IPS-NIHi11 (cell line): ENCODE data around the gene LRRC61.

Experiments used
- DNase-seq: peaks from one replicate; pipeline ENCODE4 v3.0.0; 2012; ENCODE audit warnings: mixed read lengths, low spot score

LRRC61 gene

DNA sequence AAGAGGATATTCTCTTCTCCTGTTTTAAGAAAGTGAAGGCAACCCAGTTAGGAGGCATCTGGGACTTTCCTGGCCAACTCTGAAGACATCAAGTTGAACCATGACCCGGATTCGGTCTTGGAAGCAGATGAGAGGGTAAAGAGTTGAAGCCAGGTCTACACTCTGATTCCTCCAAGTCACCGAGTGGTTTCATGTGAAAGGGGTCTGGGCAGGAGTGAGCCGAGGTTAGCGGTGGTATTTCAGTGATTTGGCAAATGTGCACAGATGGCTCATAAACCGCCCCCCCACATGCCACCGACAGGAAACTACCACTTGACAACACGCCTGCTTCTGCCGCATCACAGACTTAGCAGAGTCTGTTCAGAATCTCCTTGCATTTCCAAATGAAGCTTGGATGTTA is 34.1 kb downstream of the LRRC61 start:
- no peak for DNase-seq

- DNase-seq, result no peak
Measured at GRCh38 chr7:150357771-150358427, 34.7 kb downstream of the LRRC61 start.

DNA sequence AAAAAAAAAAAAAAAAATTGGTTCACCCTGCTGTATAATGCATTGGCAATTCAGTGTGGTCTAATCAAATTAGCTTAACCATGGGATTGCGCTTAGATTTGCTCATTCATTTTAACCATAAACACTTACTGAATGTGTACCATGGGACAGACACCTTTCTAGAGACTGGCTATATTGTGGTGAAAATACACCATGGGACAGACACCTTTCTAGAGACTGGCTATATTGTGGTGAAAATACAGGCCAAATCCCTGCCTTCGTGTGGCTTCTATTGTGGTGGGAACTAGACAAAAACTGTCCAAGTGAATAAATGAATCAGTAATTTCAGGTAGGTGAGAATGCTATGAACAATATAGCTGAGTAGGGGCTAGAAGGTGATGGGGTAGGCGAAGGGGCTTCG is 35.3 kb downstream of the LRRC61 start:
- DNase-seq, result no peak

DNA sequence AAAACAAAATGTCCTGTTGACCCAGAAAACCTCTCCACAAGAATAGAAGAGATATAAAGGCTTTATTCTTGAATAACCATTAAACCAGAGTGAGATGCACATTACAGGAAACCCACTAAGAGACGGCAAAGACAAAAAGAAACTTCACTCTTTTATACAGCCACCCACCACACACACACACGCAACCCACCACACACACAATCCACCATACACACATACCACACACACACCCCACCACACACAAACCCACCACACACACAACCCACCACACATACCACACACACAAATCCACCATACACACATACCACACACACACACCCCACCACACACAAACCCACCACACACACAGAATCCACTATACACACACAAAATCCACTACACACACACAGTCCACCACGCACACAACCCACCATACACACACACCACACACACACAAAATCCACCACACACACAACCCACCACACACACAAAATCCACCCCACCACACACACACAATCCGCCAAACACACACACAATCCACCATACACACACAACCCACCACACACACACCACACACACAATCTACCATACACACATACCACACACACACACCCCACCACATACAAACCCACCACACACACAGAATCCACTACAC is 36.0 kb downstream of the LRRC61 start:
- no peak for DNase-seq

DNA sequence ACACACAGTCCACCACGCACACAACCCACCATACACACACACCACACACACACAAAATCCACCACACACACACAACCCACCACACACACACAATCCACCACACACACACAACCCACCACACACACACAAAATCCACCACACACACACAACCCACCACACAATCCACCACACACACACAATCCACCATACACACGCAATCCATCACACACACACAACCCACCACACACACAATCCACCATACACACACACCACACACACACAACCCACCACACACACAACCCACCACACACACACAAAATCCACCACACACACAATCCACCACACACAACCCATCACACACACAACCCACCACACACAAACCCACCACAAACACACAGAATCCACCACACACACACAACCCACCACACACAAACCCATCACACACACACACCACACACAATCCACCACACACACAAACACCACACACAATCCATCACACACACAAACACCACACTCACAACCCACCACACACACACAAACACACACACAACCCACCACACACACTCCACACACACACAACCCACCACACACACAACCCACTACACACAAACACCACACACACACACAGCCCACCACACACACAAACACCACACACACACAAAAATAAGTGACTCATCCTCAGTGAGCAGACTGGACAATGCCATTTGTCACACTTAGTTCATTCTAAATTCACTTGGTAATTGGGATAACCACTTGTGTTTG is 36.6 kb downstream of the LRRC61 start:
- DNase-seq, result no peak

- no peak for DNase-seq
Measured at GRCh38 chr7:150360363-150361058, 37.4 kb downstream of the LRRC61 start.

GRCh38 chr7:150361402-150361801 is 38.2 kb downstream of the LRRC61 start:
- DNase-seq, result no peak

DNA sequence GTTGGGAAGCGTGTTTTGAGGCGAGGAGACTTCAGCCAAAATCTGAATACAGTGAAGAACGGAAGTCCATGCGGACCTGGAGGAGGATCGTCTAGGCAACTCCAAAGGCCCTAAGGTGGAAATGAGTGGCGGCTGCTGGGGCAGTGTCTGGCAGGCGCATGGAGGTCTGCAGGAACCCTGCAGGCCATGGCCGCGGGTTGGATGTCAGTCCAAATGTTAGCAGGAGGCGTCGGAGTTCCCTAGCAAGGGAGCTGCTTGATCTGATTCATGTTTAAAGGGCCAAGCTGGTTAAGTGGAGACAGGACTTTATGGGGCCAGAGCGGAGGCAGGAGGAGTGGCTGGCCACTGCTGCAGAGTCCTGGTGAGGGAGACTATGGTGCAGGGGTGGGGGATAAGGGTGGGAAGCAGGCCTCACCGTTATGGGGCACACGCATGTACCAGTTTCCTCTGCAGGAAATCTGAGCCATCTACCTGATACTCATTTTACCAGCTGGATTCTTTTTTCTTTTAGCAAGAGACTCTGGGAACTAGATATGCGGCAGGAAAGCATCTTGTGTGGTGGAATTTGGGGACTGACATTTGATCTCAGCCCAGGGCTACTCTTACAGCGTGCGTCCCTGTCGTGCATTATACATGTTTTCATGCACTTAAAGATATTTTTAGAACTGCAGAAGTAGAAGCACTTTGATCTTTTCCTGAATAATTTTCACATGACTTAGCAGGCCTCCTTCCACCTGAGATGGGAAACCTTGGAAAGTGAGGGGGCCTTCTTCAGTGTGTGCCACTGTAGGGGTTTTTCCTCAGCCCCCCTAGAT is 38.9 kb downstream of the LRRC61 start:
- DNase-seq, result no peak

GRCh38 chr7:150363370-150363769 is 40.2 kb downstream of the LRRC61 start:
- no peak for DNase-seq

- DNase-seq, result no peak
Measured at GRCh38 chr7:150363872-150364271, 40.7 kb downstream of the LRRC61 start.

GRCh38 chr7:150365194-150365593 is 42.0 kb downstream of the LRRC61 start:
- DNase-seq, result no peak

- no peak for DNase-seq
Measured at GRCh38 chr7:150365673-150366398, 42.7 kb downstream of the LRRC61 start.

DNA sequence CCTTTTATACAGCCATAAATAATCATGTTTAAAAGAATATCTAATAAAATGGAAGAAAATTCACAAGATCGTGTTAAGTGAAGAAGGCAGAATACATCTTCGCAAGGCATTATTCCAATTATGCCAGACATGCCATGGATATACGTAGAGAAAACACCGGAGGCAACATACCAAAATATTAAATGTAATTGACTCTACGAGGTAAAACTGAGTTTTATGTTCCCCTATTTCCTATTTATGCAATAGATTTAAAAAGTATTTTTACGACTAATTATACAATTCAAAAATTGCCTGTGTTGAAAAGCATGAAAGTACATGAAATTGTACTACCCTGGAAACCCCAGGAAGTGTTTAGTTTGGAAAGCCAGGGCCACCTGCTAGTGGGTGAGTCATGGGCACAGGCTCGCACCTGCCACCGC is 44.5 kb downstream of the LRRC61 start:
- DNase-seq, result peak; percentile 69

GRCh38 chr7:150368096-150368883 is 45.1 kb downstream of the LRRC61 start, which contains the start of gene REPIN1:
Gene REPIN1, plus strand, starts transcription at chr7:150368822. Its CDS starts 890 bp downstream, at chr7:150369712.
- DNase-seq, result peak; percentile 88

DNA sequence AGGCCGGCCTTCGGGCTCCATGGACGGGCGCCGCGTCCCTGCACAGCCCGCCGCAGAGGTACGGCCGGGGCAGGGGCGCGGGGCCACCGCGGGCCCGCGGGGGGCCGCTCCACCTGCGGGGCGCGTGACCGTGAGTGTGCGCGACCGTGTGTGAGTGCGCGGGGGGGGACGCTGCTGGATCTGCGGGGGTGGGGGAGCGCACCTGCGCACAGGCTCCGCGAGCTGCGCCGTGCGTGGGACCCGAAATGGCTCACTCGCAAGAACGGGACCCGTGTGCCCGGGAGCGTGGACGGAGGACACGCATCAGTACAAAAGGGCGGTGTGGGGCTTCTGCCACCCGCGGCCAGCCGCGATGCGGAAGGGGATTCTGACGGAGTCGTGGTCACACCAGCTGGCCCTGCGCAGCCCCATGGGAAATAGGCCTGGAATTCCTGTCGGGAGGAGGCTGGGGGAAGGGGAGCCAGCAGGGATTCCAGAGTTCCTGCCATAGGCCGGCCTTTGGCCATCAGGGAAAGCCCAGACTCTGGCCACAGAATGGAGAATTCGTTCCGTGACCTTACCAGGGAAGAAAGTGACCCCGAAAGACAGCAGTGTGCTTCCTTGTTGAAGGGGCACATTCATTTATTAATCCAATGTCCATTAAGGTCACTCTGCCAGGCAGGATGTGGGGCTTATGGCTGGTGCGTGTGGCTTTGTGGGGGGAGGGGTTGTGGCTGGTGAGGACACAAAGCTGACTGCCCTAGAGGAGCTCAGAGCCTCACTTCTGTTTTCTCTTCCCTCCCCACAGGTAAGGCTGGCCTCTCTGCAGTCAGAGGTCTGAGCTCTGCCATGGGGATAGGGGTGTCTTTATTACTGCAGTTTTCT is 46.0 kb downstream of the LRRC61 start:
- peak; percentile 82 for DNase-seq

GRCh38 chr7:150369748-150370501 is 46.8 kb downstream of the LRRC61 start:
- no peak for DNase-seq

- DNase-seq, result no peak
Measured at GRCh38 chr7:150370612-150371071, 47.5 kb downstream of the LRRC61 start.
